Psoas muscle (tissue), 8 donors: ENCODE results near the gene ANTXR1. TPM values are rescaled to one million over a fixed set of nuclear protein-coding genes. Genes with fewer than 3 reads are reported as not detected.

Source experiments
- ATAC-seq, 4 donors: fragments of 200-7000 bp; cut with Tn5 transposase; one replicate each; pipeline ENCODE4 v1.9.1; 2020; ENCODE audit warnings: moderate library complexity in 3 of 4, mild to moderate bottlenecking in 2 of 4
- DNase-seq, 2 donors: peaks; one replicate each; pipeline ENCODE4 v3.0.0-alpha.2; 2020
- H3K27ac ChIP-seq: fragments of 200-600 bp; one replicate; pipeline ENCODE4 v1.8.0; 2022
- H3K27me3 ChIP-seq, 3 donors: fragments of 200-600 bp in 1 of 3; one replicate each; pipeline versions ENCODE4 v1.6.1 to v1.8.0; 2013 to 2022; ENCODE audit warnings: low read length in 2 of 3, mild to moderate bottlenecking in 2 of 3, moderate library complexity in 1 of 3; ENCODE audit not compliant: insufficient read depth in 3 of 3
- H3K36me3 ChIP-seq, 2 donors: fragments of 200-600 bp in 1 of 2; one replicate each; pipeline versions ENCODE4 v1.6.1 to v1.8.0; 2013 to 2022; ENCODE audit warnings: low read depth in 1 of 2, mild to moderate bottlenecking in 1 of 2, moderate library complexity in 1 of 2; ENCODE audit not compliant: insufficient read depth in 1 of 2
- H3K4me1 ChIP-seq: fragments of 200-600 bp; one replicate; pipeline ENCODE4 v1.8.0; 2022
- H3K4me3 ChIP-seq: fragments of 200-600 bp; one replicate; pipeline ENCODE4 v1.8.0; 2022; ENCODE audit warnings: mild to moderate bottlenecking
- H3K9me3 ChIP-seq: fragments of 200-600 bp; one replicate; pipeline ENCODE4 v1.8.0; 2022
- CTCF ChIP-seq: fragments of 200-600 bp; IDR thresholded peaks from one replicate; pipeline ENCODE4 v1.8.0; 2022; ENCODE audit warnings: antibody characterized with exemption
- WGBS, 3 donors: extraction: QIAGEN DNeasy Blood & Tissue Kit; methylation state at CpG; one replicate each; pipeline versions ENCODE4 v1.1.6 to v1.1.7; 2013; 5-methylcytosine and 5-hydroxymethylcytosine counted together
- intact Hi-C, 2 donors: fragments of 100-400 bp; cut with DNase I; formaldehyde crosslinking; loops; one replicate each; pipeline versions ENCODE4 v1.11.0 to v1.14.2; 2022
- polyA plus RNA-seq, 3 donors: library from polyadenylated mRNA; stranded (reverse); fragments of 200-250 nt; gene quantifications; one replicate each; pipeline ENCODE4 v1.2.3, GENCODE V29; 2013
- total RNA-seq, 4 donors: library from RNA; stranded (reverse); fragmentation: NEBNext Ultra II Directional in 2 of 4; extraction: Animal tissue kit (Norgen Biotek cat#: 25700) in 2 of 4; gene quantifications; one replicate each; pipeline versions ENCODE4 v1.2.1 to v1.2.4, GENCODE V29; 2021 to 2023
- donor health status: healthy with polysubstance abuse.
- donor health status: DM: no; HTN: no; CAD: no; lungs with moderate emphysema.
- donor health status: Bipolar disorder and iron deficiency.
- donor health status: healthy.
- donor health status: DM: yes; HTN: yes; CAD: no.
- donor health status: DM: no; HTN: no; CAD: no.
- donor health status: DM: no; HTN: no; CAD: no.
- donor health status: DM: yes; HTN: yes; CAD: no.

Gene ANTXR1
- total and polyA plus RNA-seq, 7 donors = 3.7 to 24.3 (median 10.9) TPM

GRCh38 chr2:68989035-68989434, 23.9 kb upstream of the ANTXR1 start:
- Histone ChIP-seq H3K27me3 (no peaks in the 10 kb centered on the region), H3K27ac (no peak overlapping the region), H3K4me3 (no peak overlapping the region), H3K36me3 (no peaks in the 10 kb centered on the region), H3K9me3 (no peaks in the 10 kb centered on the region), H3K4me1 (no peaks in the 10 kb centered on the region)
- 47 to 59% (median 51%) methylated on average over 5 of the region's 5 CpGs for WGBS, 3 donors
- TF ChIP-seq CTCF = no peak
- ATAC-seq (no peak), DNase-seq (no peak)
- intact Hi-C loops = no loop called here

DNA sequence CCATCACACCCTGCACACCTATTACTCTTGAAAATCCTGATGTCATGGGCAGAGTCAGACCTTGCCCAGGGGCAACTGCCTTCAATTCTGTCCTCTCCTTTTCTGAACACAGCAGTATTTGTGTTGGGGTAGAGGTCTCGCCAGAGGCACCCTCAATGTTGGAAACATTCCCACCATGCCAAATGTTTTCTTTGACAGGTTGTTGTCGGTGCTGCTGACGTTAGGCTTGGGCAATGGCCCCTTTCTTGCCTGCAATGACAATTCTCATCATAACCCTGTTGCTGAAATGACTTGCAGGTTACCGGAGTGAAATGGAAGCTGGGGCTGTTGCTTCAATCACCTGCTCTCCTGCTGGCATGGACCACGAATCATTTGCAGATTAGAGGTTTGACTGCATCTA, 20.6 kb upstream of the ANTXR1 start:
- no peaks in the 10 kb centered on the region for H3K4me1 ChIP-seq
- no peak overlapping the region for H3K4me3 ChIP-seq
- WGBS, 3 donors = 54 to 62% (median 59%) methylated on average over 5 of the region's 5 CpGs
- no peak for TF ChIP-seq CTCF
- H3K36me3 ChIP-seq = no peaks in the 10 kb centered on the region
- no peaks in the 10 kb centered on the region for H3K9me3 ChIP-seq
- intact Hi-C loops = no loop called here
- no peaks in the 10 kb centered on the region for H3K27me3 ChIP-seq
- no peak overlapping the region for H3K27ac ChIP-seq
- DNase-seq = no peak
- ATAC-seq = no peak

DNA sequence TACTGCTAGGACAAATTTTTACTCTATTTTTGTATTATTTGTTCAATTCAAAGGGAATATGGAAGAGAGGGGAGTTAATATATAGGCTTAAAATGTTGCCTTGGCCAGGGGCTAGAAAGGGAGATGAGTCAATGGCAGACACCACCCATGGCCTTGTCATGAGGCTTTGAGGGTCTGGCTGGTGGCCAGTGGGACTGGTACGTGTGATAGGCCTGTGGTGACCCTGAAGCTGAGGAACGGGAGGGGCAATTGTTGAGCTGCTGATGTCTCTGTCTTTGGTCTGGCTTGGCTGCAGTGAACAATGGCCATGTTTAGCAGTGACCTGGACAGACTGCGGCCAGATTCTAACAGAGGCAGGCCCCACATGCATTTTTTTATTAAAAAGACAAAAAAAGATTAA, 20.0 kb upstream of the ANTXR1 start:
- Histone ChIP-seq H3K9me3 (no peaks in the 10 kb centered on the region), H3K36me3 (no peaks in the 10 kb centered on the region), H3K27me3 (no peaks in the 10 kb centered on the region), H3K27ac (no peak overlapping the region), H3K4me3 (no peak overlapping the region), H3K4me1 (no peaks in the 10 kb centered on the region)
- WGBS, 3 donors = 70 to 93% (median 73%) methylated on average over 3 of the region's 3 CpGs
- intact Hi-C loops = no loop called here
- DNase-seq (peak in 1 of 2 donors; percentile 26), ATAC-seq (no peak)
- no peak for TF ChIP-seq CTCF

DNA sequence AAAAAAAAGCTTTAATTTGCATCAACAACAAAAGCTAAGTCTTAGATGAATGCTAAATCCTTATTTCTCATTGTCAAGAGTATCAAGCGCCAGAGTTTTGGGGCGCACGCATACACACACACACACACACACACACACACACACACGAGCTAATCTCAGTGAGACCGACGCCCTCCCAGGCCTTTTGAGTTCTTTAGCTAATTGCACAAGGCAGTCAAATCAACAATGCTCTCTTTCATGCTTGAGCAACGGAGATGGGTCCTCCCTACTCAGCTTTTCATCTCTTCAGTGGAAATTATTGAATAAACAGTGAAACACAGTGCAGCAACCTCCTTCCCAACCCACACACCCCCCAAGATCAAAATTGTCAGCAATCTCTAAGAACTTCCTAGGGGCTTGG, 19.3 kb upstream of the ANTXR1 start:
- 87 to 89% (median 88%) methylated on average over 7 of the region's 7 CpGs for WGBS, 3 donors
- no peak for DNase-seq

More for the DNA sequence above, 19.3 kb upstream of the ANTXR1 start:
- no peak for ATAC-seq
- H3K4me1 ChIP-seq = no peaks in the 10 kb centered on the region
- H3K36me3 ChIP-seq = no peaks in the 10 kb centered on the region
- TF ChIP-seq CTCF = no peak
- H3K9me3 ChIP-seq = no peaks in the 10 kb centered on the region
- no peak overlapping the region for H3K27ac ChIP-seq
- H3K27me3 ChIP-seq = no peaks in the 10 kb centered on the region
- intact Hi-C loops = no loop called here
- H3K4me3 ChIP-seq = no peak overlapping the region
